Measurements from ENCODE around the gene SLC27A5. TPM values are rescaled to one million over a fixed set of nuclear protein-coding genes. Genes with fewer than 3 reads are reported as not detected.

The SLC27A5 gene
- total RNA-seq, 1 experiment from 2014 or later, result 24.9 TPM

DNA sequence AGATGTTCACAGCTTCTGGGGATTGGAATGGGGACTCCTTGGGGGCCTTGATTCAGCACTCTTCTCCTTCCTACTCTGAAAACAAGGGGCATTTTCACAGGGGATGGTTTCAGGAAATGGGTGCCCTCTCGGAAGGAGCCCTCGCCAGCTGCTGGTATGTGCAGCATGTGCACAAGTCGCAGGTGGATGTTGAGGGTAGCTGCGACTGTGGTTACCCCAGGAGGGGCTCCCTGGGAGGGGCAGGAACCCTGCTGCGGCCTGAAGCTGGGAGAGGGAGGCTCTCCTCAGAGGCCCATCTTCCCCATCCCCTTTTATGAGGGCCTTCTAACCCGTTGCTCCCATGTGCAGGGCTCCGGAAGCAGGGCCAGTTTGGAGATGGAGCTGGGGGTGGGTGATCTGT is 29.4 kb downstream of the SLC27A5 start:
- no peaks in the 10 kb centered on the region for H3K27me3 ChIP-seq (replicated peaks; ENCODE audit: insufficient read depth, low read depth, low read length, poor library complexity)
- TF ChIP-seq, protein P1, sequence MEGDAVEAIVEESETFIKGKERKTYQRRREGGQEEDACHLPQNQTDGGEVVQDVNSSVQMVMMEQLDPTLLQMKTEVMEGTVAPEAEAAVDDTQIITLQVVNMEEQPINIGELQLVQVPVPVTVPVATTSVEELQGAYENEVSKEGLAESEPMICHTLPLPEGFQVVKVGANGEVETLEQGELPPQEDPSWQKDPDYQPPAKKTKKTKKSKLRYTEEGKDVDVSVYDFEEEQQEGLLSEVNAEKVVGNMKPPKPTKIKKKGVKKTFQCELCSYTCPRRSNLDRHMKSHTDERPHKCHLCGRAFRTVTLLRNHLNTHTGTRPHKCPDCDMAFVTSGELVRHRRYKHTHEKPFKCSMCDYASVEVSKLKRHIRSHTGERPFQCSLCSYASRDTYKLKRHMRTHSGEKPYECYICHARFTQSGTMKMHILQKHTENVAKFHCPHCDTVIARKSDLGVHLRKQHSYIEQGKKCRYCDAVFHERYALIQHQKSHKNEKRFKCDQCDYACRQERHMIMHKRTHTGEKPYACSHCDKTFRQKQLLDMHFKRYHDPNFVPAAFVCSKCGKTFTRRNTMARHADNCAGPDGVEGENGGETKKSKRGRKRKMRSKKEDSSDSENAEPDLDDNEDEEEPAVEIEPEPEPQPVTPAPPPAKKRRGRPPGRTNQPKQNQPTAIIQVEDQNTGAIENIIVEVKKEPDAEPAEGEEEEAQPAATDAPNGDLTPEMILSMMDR (conservative IDR thresholded peaks at IDR 0.05; ENCODE audit: low read depth, low read length), result no peak
- TF ChIP-seq EZH2 (IDR thresholded peaks at IDR 0.05; ENCODE audit: borderline replicate concordance, low read depth, low read length, poor library complexity, severe bottlenecking), result no peak
- H3K36me3 ChIP-seq (ENCODE audit: insufficient read depth, low read length, poor library complexity, severe bottlenecking), result no peaks in the 10 kb centered on the region
- DNase-seq (ENCODE audit: low spot score), result no peak
- no peak overlapping the region for H3K4me3 ChIP-seq (ENCODE audit: low read depth, low read length, poor library complexity, severe bottlenecking)
- no TSS peak for BruUV-seq (replicated peaks)
- H3K4me1 ChIP-seq (ENCODE audit: insufficient read depth, low read length, poor library complexity, severe bottlenecking), result no peaks in the 10 kb centered on the region
- no peaks in the 10 kb centered on the region for H3K9me3 ChIP-seq (ENCODE audit: low read depth, low read length, poor library complexity, severe bottlenecking)
- ChIA-PET CTCF (no interaction called here), POLR2A (ENCODE audit: low non-redundant PET) (no interaction called here)
- intact Hi-C loops (cut with micrococcal nuclease; ENCODE audit: unreplicated experiment), result no loop called here
- no peak overlapping the region for H3K27ac ChIP-seq (ENCODE audit: low read depth, low read length, poor library complexity, severe bottlenecking)

DNA sequence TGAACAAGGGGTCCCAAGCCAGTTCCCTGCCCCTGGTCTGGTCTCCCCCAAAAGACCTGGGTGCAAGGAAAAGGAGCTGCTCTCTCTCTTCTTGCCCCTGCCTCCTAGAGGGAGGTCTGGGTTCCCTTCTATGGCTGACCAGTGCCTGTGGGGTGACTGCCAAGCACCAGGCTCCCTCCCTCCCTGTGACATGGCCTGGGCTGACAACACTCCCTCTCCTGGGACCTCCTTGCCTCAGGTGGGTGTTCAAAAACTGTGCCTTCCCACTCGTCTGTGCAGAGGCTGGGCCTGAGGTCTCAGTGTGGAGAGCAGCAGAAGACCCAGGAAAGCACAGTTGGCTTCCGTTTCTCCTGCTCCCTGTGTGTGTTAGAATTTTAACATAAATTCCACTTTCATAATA is 31.0 kb downstream of the SLC27A5 start:
- H3K36me3 ChIP-seq (ENCODE audit: insufficient read depth, low read length, poor library complexity, severe bottlenecking), result no peaks in the 10 kb centered on the region
- H3K4me3 ChIP-seq (ENCODE audit: low read depth, low read length, poor library complexity, severe bottlenecking), result no peak overlapping the region
- H3K9me3 ChIP-seq (ENCODE audit: low read depth, low read length, poor library complexity, severe bottlenecking), result no peaks in the 10 kb centered on the region
- no TSS peak for BruUV-seq (replicated peaks)
- DNase-seq (ENCODE audit: low spot score), result no peak
- no peaks in the 10 kb centered on the region for H3K27me3 ChIP-seq (replicated peaks; ENCODE audit: insufficient read depth, low read depth, low read length, poor library complexity)
- intact Hi-C loops (cut with micrococcal nuclease; ENCODE audit: unreplicated experiment), result no loop called here
- ChIA-PET CTCF (no interaction called here), POLR2A (ENCODE audit: low non-redundant PET) (no interaction called here)
- H3K4me1 ChIP-seq (ENCODE audit: insufficient read depth, low read length, poor library complexity, severe bottlenecking), result peaks cover 6% of the 10 kb centered on the region
- TF ChIP-seq, protein P1 (conservative IDR thresholded peaks at IDR 0.05; ENCODE audit: low read depth, low read length), result no peak
- TF ChIP-seq EZH2 (IDR thresholded peaks at IDR 0.05; ENCODE audit: borderline replicate concordance, low read depth, low read length, poor library complexity, severe bottlenecking), result no peak
- no peak overlapping the region for H3K27ac ChIP-seq (ENCODE audit: low read depth, low read length, poor library complexity, severe bottlenecking)

DNA sequence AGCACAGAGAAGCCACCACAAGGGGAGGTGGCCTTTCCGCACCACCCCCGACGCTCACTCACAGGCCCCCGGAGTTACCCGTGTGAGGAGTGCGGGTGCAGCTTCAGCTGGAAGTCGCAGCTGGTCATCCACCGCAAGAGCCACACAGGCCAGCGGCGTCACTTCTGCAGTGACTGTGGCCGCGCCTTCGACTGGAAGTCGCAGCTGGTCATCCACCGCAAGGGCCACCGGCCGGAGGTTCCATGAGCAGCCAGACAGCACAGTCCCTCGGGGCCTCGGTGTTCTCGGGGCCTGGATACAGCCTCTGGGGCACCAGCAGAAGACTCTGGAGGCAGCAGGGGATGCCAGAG is 31.3 kb downstream of the SLC27A5 start:
- intact Hi-C loops (cut with micrococcal nuclease; ENCODE audit: unreplicated experiment), result no loop called here

More for the DNA sequence above, 31.3 kb downstream of the SLC27A5 start:
- no peak overlapping the region for H3K27ac ChIP-seq (ENCODE audit: low read depth, low read length, poor library complexity, severe bottlenecking)
- no peaks in the 10 kb centered on the region for H3K36me3 ChIP-seq (ENCODE audit: insufficient read depth, low read length, poor library complexity, severe bottlenecking)
- TF ChIP-seq, protein P1 (conservative IDR thresholded peaks at IDR 0.05; ENCODE audit: low read depth, low read length), result no peak
- TF ChIP-seq EZH2 (IDR thresholded peaks at IDR 0.05; ENCODE audit: borderline replicate concordance, low read depth, low read length, poor library complexity, severe bottlenecking), result no peak
- peaks cover 6% of the 10 kb centered on the region for H3K4me1 ChIP-seq (ENCODE audit: insufficient read depth, low read length, poor library complexity, severe bottlenecking)
- no peaks in the 10 kb centered on the region for H3K27me3 ChIP-seq (replicated peaks; ENCODE audit: insufficient read depth, low read depth, low read length, poor library complexity)
- BruUV-seq (replicated peaks), result no TSS peak
- CTCF ChIA-PET, result no interaction called here
- H3K9me3 ChIP-seq (ENCODE audit: low read depth, low read length, poor library complexity, severe bottlenecking), result no peaks in the 10 kb centered on the region
- no peak for DNase-seq (ENCODE audit: low spot score)
- no peak overlapping the region for H3K4me3 ChIP-seq (ENCODE audit: low read depth, low read length, poor library complexity, severe bottlenecking)
- POLR2A ChIA-PET (ENCODE audit: low non-redundant PET), result no interaction called here

Measured in A673 (cell line).